ENCODE measurements around the gene SOD1. TPM values are rescaled to one million over a fixed set of nuclear protein-coding genes. Genes with fewer than 3 reads are reported as not detected.

SOD1 gene
- total and polyA plus RNA-seq, 2 of the 13 experiments (the other 11 are each of a cell fraction or from before 2014, with no cell fraction given): 317 to 537 TPM

- DNase-seq (ENCODE audit: low spot score) (no peak), ATAC-seq (peak; percentile 53), FAIRE-seq (no peak)
- CTCF ChIA-PET (ENCODE audit: low intra/inter-chr PET ratio, low total read pairs): no interaction called here
- Histone ChIP-seq H3K4me3 (replicated peaks in 1 of 3; ENCODE audit: insufficient read depth in 1 of 3, low read depth in 2 of 3, low read length in 3 of 3) (no peak overlapping the region), H3K79me2 (ENCODE audit: insufficient read depth, low read length) (no peaks in the 10 kb centered on the region), H3K27ac (ENCODE audit: extremely low read length, insufficient read depth, low read length) (no peak overlapping the region), H3K36me3 (replicated peaks in 1 of 2; ENCODE audit: control insufficient read depth in 1 of 2, insufficient read depth in 2 of 2, low read length in 2 of 2) (no peaks in the 10 kb centered on the region), H3K4me1 (ENCODE audit: insufficient read depth, low read length) (no peaks in the 10 kb centered on the region), H3K27me3 (ENCODE audit: control insufficient read depth in 1 of 2, insufficient read depth in 2 of 2, low read length in 2 of 2) (peaks cover 0 to 4% of the 10 kb centered on the region in 2 experiments; a peak in 2 of 5 replicates), H4K20me1 (ENCODE audit: insufficient read depth, low read length) (no peaks in the 10 kb centered on the region), H3K4me2 (ENCODE audit: low read depth, low read length) (no peak overlapping the region), H2AFZ (ENCODE audit: low read length) (no peak overlapping the region), H3K9ac (ENCODE audit: insufficient read depth, low read depth, low read length) (no peak overlapping the region), H3K9me3 (ENCODE audit: low read length) (no peaks in the 10 kb centered on the region)
- POLR2A ChIA-PET: no interaction called here
- in situ Hi-C loops (cut with HindIII; ENCODE audit: extremely low pct_ligation_motif_present, low pct_unique_long_range_greater_than_20kb): no loop called here
- intact Hi-C loops (cut with micrococcal nuclease; ENCODE audit: unreplicated experiment): no loop called here
- no TSS peak for BruUV-seq (replicated peaks)
- TF ChIP-seq ZNF878 (CRISPR knock-in tag; IDR thresholded peaks at IDR 0.05) (no peak), CREM (IDR thresholded peaks at IDR 0.05) (no peak), CREM (CRISPR knock-in tag; IDR thresholded peaks at IDR 0.05) (no peak), CBX2 (IDR thresholded peaks at IDR 0.05; ENCODE audit: low read depth, low read length) (no peak), CBX2 (CRISPR knock-in tag; IDR thresholded peaks at IDR 0.05; ENCODE audit: low read depth) (no peak), CHD2 (IDR thresholded peaks at IDR 0.05; ENCODE audit: low read depth, low read length) (no peak), PRDM10 (CRISPR knock-in tag; IDR thresholded peaks at IDR 0.05; ENCODE audit: low read depth) (no peak), ZBTB38 (CRISPR knock-in tag; IDR thresholded peaks at IDR 0.05) (no peak), GLMP (CRISPR knock-in tag; IDR thresholded peaks at IDR 0.05; ENCODE audit: borderline replicate concordance) (no peak), HNRNPUL1 (IDR thresholded peaks at IDR 0.05; ENCODE audit: low read depth, low read length) (no peak), PLSCR1 (CRISPR knock-in tag; IDR thresholded peaks at IDR 0.05; ENCODE audit: borderline replicate concordance) (no peak), ZNF468 (CRISPR knock-in tag; IDR thresholded peaks at IDR 0.05) (no peak), ZKSCAN1 (IDR thresholded peaks at IDR 0.05; ENCODE audit: low read length) (no peak), THAP7 (CRISPR knock-in tag; IDR thresholded peaks at IDR 0.05) (no peak), ZNF232 (CRISPR knock-in tag; IDR thresholded peaks at IDR 0.05; ENCODE audit: borderline replicate concordance) (no peak), GTF2F1 (IDR thresholded peaks at IDR 0.05; ENCODE audit: low read length) (no peak), ZNF264 (CRISPR knock-in tag; IDR thresholded peaks at IDR 0.05) (no peak)
- 25% methylated on average over 20 of the region's 22 CpGs for WGBS (ENCODE audit: low lambda C conversion rate)
Observed at GRCh38 chr21:31612894-31613785, 46.4 kb upstream of the SOD1 start.
